ENCODE measurements around the gene POLN.

GRCh38 chr4:2116687-2117400 is 125.1 kb downstream of the POLN start:
- no peak for TF ChIP-seq CTCF (conservative IDR thresholded peaks at IDR 0.05; ENCODE audit: low read length)
- no peak for TF ChIP-seq EZH2phosphoT487 (IDR thresholded peaks at IDR 0.05; ENCODE audit: borderline replicate concordance, low read depth, low read length)

All from OCI-LY7 (cell line).